Trophoblast cell (in vitro differentiated cells and primary cell): Measurements from ENCODE around the gene CACNA2D3.

Experiments
- DNase-seq, 2 donors: peaks; one replicate each; pipeline ENCODE4 v3.0.0-alpha.2; 2016
- H2AFZ ChIP-seq: 2 replicates; pipeline ENCODE4 v1.6.1; 2013; ENCODE audit warnings: low read length, moderate library complexity, mild to moderate bottlenecking; ENCODE audit not compliant: insufficient read depth, poor library complexity
- H2AK5ac ChIP-seq: 2 replicates; pipeline ENCODE4 v1.6.1; 2013; ENCODE audit warnings: mild to moderate bottlenecking, low read length
- H2BK120ac ChIP-seq: 2 replicates; pipeline ENCODE4 v1.6.1; 2013; ENCODE audit warnings: low read length, mild to moderate bottlenecking, moderate library complexity; ENCODE audit not compliant: insufficient read depth, poor library complexity
- H2BK12ac ChIP-seq: 2 replicates; pipeline ENCODE4 v1.6.1; 2013; ENCODE audit warnings: mild to moderate bottlenecking, low read length, moderate library complexity
- H2BK5ac ChIP-seq: 2 replicates; pipeline ENCODE4 v1.6.1; 2013; ENCODE audit warnings: low read length, low read depth, moderate library complexity, mild to moderate bottlenecking; ENCODE audit not compliant: poor library complexity
- H3K14ac ChIP-seq: 2 replicates; pipeline ENCODE4 v1.6.1; 2013; ENCODE audit warnings: mild to moderate bottlenecking, low read length
- H3K18ac ChIP-seq: 2 replicates; pipeline ENCODE4 v1.6.1; 2013; ENCODE audit warnings: mild to moderate bottlenecking, low read length
- H3K23ac ChIP-seq: 2 replicates; pipeline ENCODE4 v1.6.1; 2013; ENCODE audit warnings: low read length
- H3K27ac ChIP-seq: 2 replicates; pipeline ENCODE4 v1.5.1; 2013; ENCODE audit warnings: low read depth, mild to moderate bottlenecking, inconsistent platforms, low read length, moderate library complexity
- H3K27me3 ChIP-seq: 2 replicates; pipeline ENCODE4 v1.6.1; 2013; ENCODE audit warnings: inconsistent platforms, mild to moderate bottlenecking, low read length, moderate library complexity; ENCODE audit not compliant: insufficient read depth
- H3K36me3 ChIP-seq, 2 experiments: 1 replicate in 1 of 2; 2 replicates in 1 of 2; pipeline ENCODE4 v1.6.1; 2013; ENCODE audit warnings: low read length in 2 of 2, mild to moderate bottlenecking in 2 of 2, moderate library complexity in 1 of 2; ENCODE audit not compliant: insufficient read depth in 2 of 2, control insufficient read depth in 1 of 2
- H3K4ac ChIP-seq: 2 replicates; pipeline ENCODE4 v1.6.1; 2013; ENCODE audit warnings: low read depth, mild to moderate bottlenecking, low read length, moderate library complexity
- H3K4me1 ChIP-seq, 2 experiments: 1 replicate in 1 of 2; 2 replicates in 1 of 2; pipeline ENCODE4 v1.6.1; 2013; ENCODE audit warnings: low read length in 2 of 2, mild to moderate bottlenecking in 2 of 2, moderate library complexity in 1 of 2; ENCODE audit not compliant: insufficient read depth in 2 of 2, control insufficient read depth in 1 of 2
- H3K4me2 ChIP-seq: 2 replicates; pipeline ENCODE4 v1.6.1; 2013; ENCODE audit warnings: inconsistent platforms, mild to moderate bottlenecking, low read length, moderate library complexity
- H3K4me3 ChIP-seq: 2 replicates; pipeline ENCODE4 v1.5.1; 2013; ENCODE audit warnings: mild to moderate bottlenecking, low read depth, low read length, inconsistent platforms
- H3K79me1 ChIP-seq: one replicate; pipeline ENCODE4 v1.6.1; 2013; ENCODE audit warnings: low read length
- H3K79me2 ChIP-seq: 2 replicates; pipeline ENCODE4 v1.6.1; 2013; ENCODE audit warnings: low read length, mild to moderate bottlenecking; ENCODE audit not compliant: control insufficient read depth, insufficient read depth, poor library complexity
- H3K9ac ChIP-seq: 2 replicates; pipeline ENCODE4 v1.6.1; 2013; ENCODE audit warnings: mild to moderate bottlenecking, low read length
- H3K9me3 ChIP-seq: 2 replicates; pipeline ENCODE4 v1.6.1; 2013; ENCODE audit warnings: low read depth, mild to moderate bottlenecking, control low read depth, inconsistent platforms, low read length; ENCODE audit not compliant: insufficient read depth
- H4K12ac ChIP-seq: 2 replicates; pipeline ENCODE4 v1.6.1; 2013; ENCODE audit warnings: low read depth, mild to moderate bottlenecking, low read length, moderate library complexity
- H4K8ac ChIP-seq: 2 replicates; pipeline ENCODE4 v1.6.1; 2013; ENCODE audit warnings: low read depth, mild to moderate bottlenecking, low read length, moderate library complexity
- H4K91ac ChIP-seq: one replicate; pipeline ENCODE4 v1.6.1; 2013; ENCODE audit warnings: low read depth, mild to moderate bottlenecking, low read length, moderate library complexity
- WGBS: extraction: QIAGEN DNeasy Blood & Tissue Kit; methylation state at CpG from one replicate; pipeline ENCODE4 v1.1.7; 2013; ENCODE audit warnings: missing lambda C conversion rate; ENCODE audit not compliant: insufficient read length, insufficient coverage; ENCODE audit errors: extremely low coverage; 5-methylcytosine and 5-hydroxymethylcytosine counted together

CACNA2D3 gene

GRCh38 chr3:54337846-54338245 lies 215.5 kb downstream of the CACNA2D3 start:
- no CpG with 5 or more reads among the region's 6 CpGs for WGBS
- Histone ChIP-seq H3K4me3 (no peak overlapping the region), H2AFZ (no peak overlapping the region), H3K36me3 (no peaks in the 10 kb centered on the region), H3K27me3 (no peaks in the 10 kb centered on the region), H3K9me3 (no peaks in the 10 kb centered on the region), H2BK5ac (no peak overlapping the region), H3K4me2 (no peak overlapping the region), H4K91ac (no peak overlapping the region), H3K79me2 (no peaks in the 10 kb centered on the region), H3K9ac (no peak overlapping the region), H4K8ac (no peak overlapping the region), H3K14ac (no peak overlapping the region), H2BK120ac (no peak overlapping the region), H3K23ac (no peak overlapping the region), H3K79me1 (no peaks in the 10 kb centered on the region), H3K4ac (no peak overlapping the region), H2AK5ac (no peak overlapping the region), H3K27ac (no peak overlapping the region), H3K4me1 (no peaks in the 10 kb centered on the region), H3K18ac (no peak overlapping the region), H4K12ac (no peak overlapping the region), H2BK12ac (no peak overlapping the region)
- no peak for DNase-seq

GRCh38 chr3:54339608-54340007 lies 217.3 kb downstream of the CACNA2D3 start:
- H4K8ac ChIP-seq = no peak overlapping the region
- H3K4ac ChIP-seq = no peak overlapping the region
- no peak overlapping the region for H4K91ac ChIP-seq
- no peaks in the 10 kb centered on the region for H3K9me3 ChIP-seq
- DNase-seq = no peak
- H3K79me2 ChIP-seq = no peaks in the 10 kb centered on the region
- H4K12ac ChIP-seq = no peak overlapping the region
- no peak overlapping the region for H3K4me3 ChIP-seq
- H3K27me3 ChIP-seq = no peaks in the 10 kb centered on the region
- peaks cover 5 to 7% of the 10 kb centered on the region in 2 experiments for H3K4me1 ChIP-seq
- no peak overlapping the region for H2AFZ ChIP-seq
- H3K36me3 ChIP-seq = no peaks in the 10 kb centered on the region
- H2BK12ac ChIP-seq = no peak overlapping the region
- no peak overlapping the region for H2AK5ac ChIP-seq
- no CpG with 5 or more reads among the region's 2 CpGs for WGBS
- H3K27ac ChIP-seq = no peak overlapping the region
- H3K18ac ChIP-seq = no peak overlapping the region
- peaks cover 2% of the 10 kb centered on the region for H3K79me1 ChIP-seq
- no peak overlapping the region for H2BK120ac ChIP-seq
- no peak overlapping the region for H3K14ac ChIP-seq
- H2BK5ac ChIP-seq = no peak overlapping the region
- H3K23ac ChIP-seq = no peak overlapping the region
- no peak overlapping the region for H3K4me2 ChIP-seq
- no peak overlapping the region for H3K9ac ChIP-seq

- H3K27ac ChIP-seq = no peak overlapping the region
- no peak overlapping the region for H2BK12ac ChIP-seq
- H3K4me3 ChIP-seq = no peak overlapping the region
- H3K4me1 ChIP-seq = peaks cover 6 to 10% of the 10 kb centered on the region in 2 experiments
- H3K27me3 ChIP-seq = no peaks in the 10 kb centered on the region
- no peak overlapping the region for H4K91ac ChIP-seq
- no peak overlapping the region for H3K4ac ChIP-seq
- no CpG with 5 or more reads among the region's 2 CpGs for WGBS
- H3K79me2 ChIP-seq = no peaks in the 10 kb centered on the region
- H3K9me3 ChIP-seq = no peaks in the 10 kb centered on the region
- no peak overlapping the region for H2BK5ac ChIP-seq
- H3K14ac ChIP-seq = no peak overlapping the region
- no peak overlapping the region for H4K8ac ChIP-seq
- no peak overlapping the region for H3K9ac ChIP-seq
- no peak overlapping the region for H3K18ac ChIP-seq
- H2BK120ac ChIP-seq = no peak overlapping the region
- no peak overlapping the region for H3K23ac ChIP-seq
- H3K4me2 ChIP-seq = no peak overlapping the region
- peaks cover 2% of the 10 kb centered on the region for H3K79me1 ChIP-seq
- H3K36me3 ChIP-seq = no peaks in the 10 kb centered on the region
- H4K12ac ChIP-seq = no peak overlapping the region
- no peak for DNase-seq
- H2AFZ ChIP-seq = no peak overlapping the region
- no peak overlapping the region for H2AK5ac ChIP-seq
Measured at GRCh38 chr3:54341811-54342210, 219.5 kb downstream of the CACNA2D3 start.

- H4K8ac ChIP-seq = no peak overlapping the region
- no peak overlapping the region for H2BK120ac ChIP-seq
- no peak overlapping the region for H2AK5ac ChIP-seq
- no peaks in the 10 kb centered on the region for H3K36me3 ChIP-seq
- no peak overlapping the region for H2BK12ac ChIP-seq
- no peaks in the 10 kb centered on the region for H3K9me3 ChIP-seq
- H3K79me2 ChIP-seq = no peaks in the 10 kb centered on the region
- H3K14ac ChIP-seq = no peak overlapping the region
- H3K4me2 ChIP-seq = no peak overlapping the region
- DNase-seq = no peak
- H4K91ac ChIP-seq = no peak overlapping the region
- no peak overlapping the region for H3K4ac ChIP-seq
- no peak overlapping the region for H3K9ac ChIP-seq
- peaks cover 2% of the 10 kb centered on the region for H3K79me1 ChIP-seq
- no CpG with 5 or more reads among the region's 9 CpGs for WGBS
- no peak overlapping the region for H2BK5ac ChIP-seq
- H3K27ac ChIP-seq = no peak overlapping the region
- no peak overlapping the region for H3K4me3 ChIP-seq
- H2AFZ ChIP-seq = no peak overlapping the region
- peaks cover 6 to 10% of the 10 kb centered on the region in 2 experiments for H3K4me1 ChIP-seq
- no peak overlapping the region for H4K12ac ChIP-seq
- H3K23ac ChIP-seq = no peak overlapping the region
- no peaks in the 10 kb centered on the region for H3K27me3 ChIP-seq
- no peak overlapping the region for H3K18ac ChIP-seq
Measured at GRCh38 chr3:54342676-54343075, 220.3 kb downstream of the CACNA2D3 start.
